Endothelial cell of umbilical vein (primary cell): Measurements from ENCODE around the gene IGSF6. TPM values are rescaled to one million over a fixed set of nuclear protein-coding genes. Genes with fewer than 3 reads are reported as not detected.

Source experiments
- BruUV-seq: library from RNA; stranded (reverse); fragments of 400-500 nt; replicated peaks from 2 replicates; lab custom pipeline; 2021; lab: Mats Ljungman, UMichigan
- CTCF ChIA-PET: fragments of 300-600, 350-600 bp; sonication (Branson Sonifier 250); formaldehyde crosslinking; loops from one replicate; lab custom pipeline; 2021; ENCODE audit warnings: antibody characterized with exemption, inconsistent platforms; lab: Charles Lee
- POLR2A ChIA-PET: fragments of 300-600, 350-600 bp; sonication (Branson Sonifier 250); formaldehyde crosslinking; loops from one replicate; lab custom pipeline; 2021; ENCODE audit warnings: antibody characterized with exemption, inconsistent platforms; lab: Charles Lee
- DNase-seq: peaks from one replicate; pipeline ENCODE4 v3.0.0-alpha.2; 2011; ENCODE audit warnings: low read depth, low spot score
- FAIRE-seq: peaks from 2 replicates; lab custom pipeline; 2011; peaks lifted over from hg19 to GRCh38; lab: Jason Lieb, UNC
- H2AFZ ChIP-seq: 2 replicates; pipeline ENCODE4 v1.6.0; 2012; ENCODE audit warnings: low read depth, low read length, control low read depth, inconsistent platforms
- H3K27ac ChIP-seq: 2 replicates; pipeline ENCODE4 v1.5.1; 2011; ENCODE audit warnings: low read depth, mild to moderate bottlenecking, control low read depth, low read length, moderate library complexity; ENCODE audit not compliant: insufficient read depth
- H3K27me3 ChIP-seq, 2 experiments: 2 replicates each; pipeline versions ENCODE4 v1.6.0 to v1.6.1; 2011; ENCODE audit warnings: low read length in 2 of 2, mixed read lengths in 1 of 2; ENCODE audit not compliant: control insufficient read depth in 2 of 2, insufficient read depth in 2 of 2
- H3K36me3 ChIP-seq, 2 experiments: 2 replicates in 1 of 2; 3 replicates in 1 of 2; pipeline ENCODE4 v1.5.1; 2011; ENCODE audit warnings: low read length in 2 of 2, mild to moderate bottlenecking in 1 of 2, moderate library complexity in 1 of 2; ENCODE audit not compliant: control insufficient read depth in 2 of 2, insufficient read depth in 2 of 2; ENCODE audit errors: extremely low read depth in 1 of 2
- H3K4me1 ChIP-seq: 3 replicates; pipeline ENCODE4 v1.5.1; 2011; ENCODE audit warnings: mild to moderate bottlenecking, low read length; ENCODE audit not compliant: control insufficient read depth, insufficient read depth; ENCODE audit errors: extremely low read depth
- H3K4me2 ChIP-seq: 2 replicates; pipeline ENCODE4 v1.6.1; 2011; ENCODE audit warnings: low read length, control low read depth, mixed read lengths; ENCODE audit not compliant: insufficient read depth
- H3K4me3 ChIP-seq, 3 experiments: fragments of 200-600 bp in 1 of 3; sonication (generic), shearing (Covaris generic) in 1 of 3; replicated peaks in 1 of 3; 2 replicates each; pipeline ENCODE4 v1.5.1; 2011 to 2016; ENCODE audit warnings: control low read depth in 3 of 3, low read length in 3 of 3, mild to moderate bottlenecking in 2 of 3, inconsistent platforms in 1 of 3, low read depth in 1 of 3, moderate library complexity in 1 of 3; ENCODE audit not compliant: insufficient read depth in 1 of 3
- H3K79me2 ChIP-seq: 2 replicates; pipeline ENCODE4 v1.6.0; 2012; ENCODE audit warnings: low read length, inconsistent platforms; ENCODE audit not compliant: control insufficient read depth, insufficient read depth
- H3K9ac ChIP-seq: replicated peaks from 2 replicates; pipeline ENCODE3; 2011; ENCODE audit warnings: low read length, control low read depth; ENCODE audit not compliant: insufficient read depth; ENCODE audit errors: extremely low read depth
- H3K9me1 ChIP-seq: replicated peaks from 3 replicates; pipeline ENCODE4 v1.6.0; 2011; ENCODE audit warnings: mild to moderate bottlenecking, low read length; ENCODE audit not compliant: control insufficient read depth, insufficient read depth; ENCODE audit errors: extremely low read depth
- H3K9me3 ChIP-seq: replicated peaks from 2 replicates; pipeline ENCODE4 v1.5.1; 2012; ENCODE audit warnings: low read length, inconsistent platforms; ENCODE audit not compliant: control insufficient read depth, insufficient read depth
- H4K20me1 ChIP-seq: replicated peaks from 2 replicates; pipeline ENCODE3; 2011; ENCODE audit warnings: mild to moderate bottlenecking, low read length; ENCODE audit not compliant: control insufficient read depth, insufficient read depth; ENCODE audit errors: extremely low read depth
- EZH2 ChIP-seq: IDR thresholded peaks from 2 replicates; pipeline ENCODE4 v1.6.1; 2012; ENCODE audit warnings: borderline replicate concordance, low read depth, mild to moderate bottlenecking, moderate library complexity, low read length, inconsistent platforms; ENCODE audit not compliant: severe bottlenecking
- FOS ChIP-seq: IDR thresholded peaks from 2 replicates; pipeline ENCODE4 v1.6.1; 2011; ENCODE audit warnings: mild to moderate bottlenecking, low read length, moderate library complexity, borderline replicate concordance; ENCODE audit not compliant: insufficient read depth
- GATA2 ChIP-seq: IDR thresholded peaks from 2 replicates; pipeline ENCODE4 v1.7.0; 2011; ENCODE audit warnings: low read depth, mild to moderate bottlenecking, moderate library complexity, mixed read lengths, low read length; ENCODE audit not compliant: insufficient read length, insufficient read depth
- JUN ChIP-seq: IDR thresholded peaks from 2 replicates; pipeline ENCODE4 v1.6.1; 2011; ENCODE audit warnings: borderline replicate concordance, low read depth; ENCODE audit not compliant: insufficient read length, insufficient read depth
- MYC ChIP-seq: IDR thresholded peaks from one replicate; pipeline ENCODE4 v1.6.1; 2011; ENCODE audit warnings: mild to moderate bottlenecking, low read depth, low read length
- POLR2A ChIP-seq: IDR thresholded peaks from 2 replicates; pipeline ENCODE4 v1.6.1; 2012; ENCODE audit warnings: low read depth, mild to moderate bottlenecking, control low read depth, low read length
- POLR2AphosphoS5 ChIP-seq: IDR thresholded peaks from 2 replicates; pipeline ENCODE4 v1.6.1; 2012; ENCODE audit warnings: low read depth, mild to moderate bottlenecking, control low read depth, low read length, moderate library complexity; ENCODE audit not compliant: insufficient read depth
- dilution Hi-C: fragments of 300-500 bp; cut with MboI; formaldehyde crosslinking; loops from one replicate; pipeline ENCODE4 v1.15.0; 2019; ENCODE audit warnings: low sequenced_read_pairs; ENCODE audit not compliant: extremely low pct_ligation_motif_present
- intact Hi-C: fragments of 100-400 bp; cut with micrococcal nuclease; formaldehyde crosslinking; loops from one replicate; pipeline ENCODE4 v1.10.0; 2022
- polyA plus RNA-seq, 4 experiments: library from polyadenylated mRNA; depleted of rRNA in 3 of 4; stranded (reverse) in 3 of 4; unstranded in 1 of 4; fragments of >200 nt; gene quantifications; 2 replicates each; pipeline versions ENCODE4 v1.2.1 to v1.2.3, GENCODE V29; 2011 to 2012; ENCODE audit warnings: missing spikeins in 1 of 4
- total RNA-seq: library from RNA; stranded (reverse); gene quantifications from 2 replicates; pipeline ENCODE4 v1.2.3, GENCODE V29; 2021
- TF ChIP-seq, protein P1 (sequence below): IDR thresholded peaks from 2 replicates; pipeline ENCODE4 v1.6.1; 2011; ENCODE audit not compliant: insufficient read depth, insufficient read length
- TF ChIP-seq, protein P2 (sequence below), 2 donors: IDR thresholded peaks; 1 replicate in 1 of 2; 2 replicates in 1 of 2; pipeline ENCODE4 v1.5.1; 2011; ENCODE audit warnings: low read length in 2 of 2, mild to moderate bottlenecking in 2 of 2, moderate library complexity in 2 of 2, control low read depth in 1 of 2, inconsistent platforms in 1 of 2, low read depth in 1 of 2; ENCODE audit not compliant: insufficient read depth in 1 of 2; ENCODE audit errors: extremely low read depth in 1 of 2

The IGSF6 gene
- total and polyA plus RNA-seq, 2 donors (not counting 3 experiments of a cell fraction or from before 2014, with no cell fraction given): not detected

DNA sequence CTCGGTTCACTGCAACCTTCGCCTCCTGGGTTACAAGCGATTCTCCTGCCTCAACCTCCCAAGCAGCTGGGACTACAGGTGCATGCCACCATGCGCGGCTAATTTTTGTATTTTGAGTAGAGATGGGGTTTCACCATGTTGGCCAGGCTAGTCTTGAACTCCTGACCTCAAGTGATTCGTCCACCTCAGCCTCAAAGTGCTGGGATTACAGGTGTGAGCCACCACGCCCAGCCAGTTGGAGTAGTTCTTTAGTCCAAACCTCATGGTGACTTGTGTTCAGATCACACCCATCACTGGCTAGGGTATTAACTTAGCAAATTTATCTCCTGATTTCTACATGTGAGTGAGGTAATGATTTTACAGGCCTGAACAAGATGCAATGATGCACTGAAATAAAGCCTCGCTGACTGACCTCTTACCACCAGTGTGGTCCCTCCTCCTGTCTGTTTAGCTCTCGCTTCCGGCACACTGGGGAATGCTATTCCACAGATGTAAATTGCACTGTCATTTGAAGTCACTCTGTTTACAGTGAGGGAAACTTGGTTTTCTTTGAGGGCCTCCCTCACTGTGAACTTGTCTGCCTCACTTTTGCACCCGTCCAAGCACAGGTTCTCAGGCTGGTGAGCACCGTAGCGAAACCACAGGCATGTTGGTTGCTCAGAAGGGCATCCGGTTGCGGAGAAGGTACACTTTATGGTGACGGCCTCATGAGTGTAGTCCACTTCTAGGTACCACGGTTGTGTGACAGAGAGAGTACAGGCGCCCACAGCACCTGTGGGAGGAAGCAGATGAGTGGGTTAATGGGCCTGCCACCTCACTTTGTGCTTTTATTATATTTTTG, 5.5 kb downstream of the IGSF6 start:
- Histone ChIP-seq H3K27ac (no peak overlapping the region), H3K4me3 (no peak overlapping the region), H3K4me1 (peaks cover 11% of the 10 kb centered on the region), H3K9me1 (no peaks in the 10 kb centered on the region), H2AFZ (no peak overlapping the region), H3K36me3 (no peaks in the 10 kb centered on the region), H3K4me2 (no peak overlapping the region), H4K20me1 (peaks cover 3% of the 10 kb centered on the region), H3K9me3 (no peaks in the 10 kb centered on the region), H3K27me3 (no peaks in the 10 kb centered on the region), H3K9ac (no peak overlapping the region), H3K79me2 (peaks cover 16% of the 10 kb centered on the region)
- POLR2A ChIA-PET: no interaction called here
- BruUV-seq: no TSS peak
- TF ChIP-seq POLR2A (no peak), GATA2 (no peak), EZH2 (no peak), POLR2AphosphoS5 (no peak), FOS (no peak), MYC (no peak), JUN (no peak)
- TF ChIP-seq, protein P1, sequence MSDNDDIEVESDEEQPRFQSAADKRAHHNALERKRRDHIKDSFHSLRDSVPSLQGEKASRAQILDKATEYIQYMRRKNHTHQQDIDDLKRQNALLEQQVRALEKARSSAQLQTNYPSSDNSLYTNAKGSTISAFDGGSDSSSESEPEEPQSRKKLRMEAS: no peak
- TF ChIP-seq, protein P2, sequence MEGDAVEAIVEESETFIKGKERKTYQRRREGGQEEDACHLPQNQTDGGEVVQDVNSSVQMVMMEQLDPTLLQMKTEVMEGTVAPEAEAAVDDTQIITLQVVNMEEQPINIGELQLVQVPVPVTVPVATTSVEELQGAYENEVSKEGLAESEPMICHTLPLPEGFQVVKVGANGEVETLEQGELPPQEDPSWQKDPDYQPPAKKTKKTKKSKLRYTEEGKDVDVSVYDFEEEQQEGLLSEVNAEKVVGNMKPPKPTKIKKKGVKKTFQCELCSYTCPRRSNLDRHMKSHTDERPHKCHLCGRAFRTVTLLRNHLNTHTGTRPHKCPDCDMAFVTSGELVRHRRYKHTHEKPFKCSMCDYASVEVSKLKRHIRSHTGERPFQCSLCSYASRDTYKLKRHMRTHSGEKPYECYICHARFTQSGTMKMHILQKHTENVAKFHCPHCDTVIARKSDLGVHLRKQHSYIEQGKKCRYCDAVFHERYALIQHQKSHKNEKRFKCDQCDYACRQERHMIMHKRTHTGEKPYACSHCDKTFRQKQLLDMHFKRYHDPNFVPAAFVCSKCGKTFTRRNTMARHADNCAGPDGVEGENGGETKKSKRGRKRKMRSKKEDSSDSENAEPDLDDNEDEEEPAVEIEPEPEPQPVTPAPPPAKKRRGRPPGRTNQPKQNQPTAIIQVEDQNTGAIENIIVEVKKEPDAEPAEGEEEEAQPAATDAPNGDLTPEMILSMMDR (IDR thresholded peaks at IDR 0.05; ENCODE audit: extremely low read depth in 1 of 2, insufficient read depth in 1 of 2, low read depth in 1 of 2, low read length in 2 of 2): no peak
- DNase-seq (no peak), FAIRE-seq (no peak)
- CTCF ChIA-PET: interaction anchor here (1.3 to 2.2 kb wide), 5 partner anchors 7 to 62 kb away, joined by 3 to 32 read pairs (median 7); no protein-coding TSS in a partner anchor
- intact Hi-C loops (no loop called here), dilution Hi-C loops (no loop called here)
